Mesenchymal stem cell (in vitro differentiated cells and primary cell): ENCODE results near the gene CAND2.
A peak's percentile ranks its signal among the peaks of the same experiment; 100 is the strongest.

Experiments used
- DNase-seq: peaks from one replicate; pipeline ENCODE4 v3.0.0-alpha.2; 2013
- H2AFZ ChIP-seq: one replicate; pipeline ENCODE4 v1.6.1; 2013; ENCODE audit warnings: low read depth, mild to moderate bottlenecking, control low read depth, inconsistent platforms, low read length, moderate library complexity
- H2AK5ac ChIP-seq: 2 replicates; pipeline ENCODE4 v1.6.1; 2013; ENCODE audit warnings: low read length, moderate library complexity, mild to moderate bottlenecking, inconsistent platforms; ENCODE audit not compliant: severe bottlenecking
- H2BK120ac ChIP-seq: one replicate; pipeline ENCODE4 v1.6.1; 2013; ENCODE audit warnings: low read depth, mild to moderate bottlenecking, inconsistent platforms, low read length, moderate library complexity
- H2BK12ac ChIP-seq, 2 experiments: one replicate each; pipeline ENCODE4 v1.6.1; 2013; ENCODE audit warnings: inconsistent platforms in 2 of 2, low read length in 2 of 2, mild to moderate bottlenecking in 2 of 2, moderate library complexity in 2 of 2, control low read depth in 1 of 2
- H2BK15ac ChIP-seq: one replicate; pipeline ENCODE4 v1.6.1; 2013; ENCODE audit warnings: mild to moderate bottlenecking, low read depth, inconsistent platforms; ENCODE audit not compliant: poor library complexity, severe bottlenecking
- H2BK5ac ChIP-seq: 2 replicates; pipeline ENCODE4 v1.6.1; 2013; ENCODE audit warnings: low read depth, mild to moderate bottlenecking, low read length, control low read depth, inconsistent platforms; ENCODE audit not compliant: poor library complexity, severe bottlenecking
- H3K14ac ChIP-seq, 2 experiments: one replicate each; pipeline ENCODE4 v1.6.1; 2013; ENCODE audit warnings: inconsistent platforms in 2 of 2, low read length in 2 of 2, control low read depth in 1 of 2, mild to moderate bottlenecking in 1 of 2, moderate library complexity in 1 of 2
- H3K18ac ChIP-seq, 2 experiments: one replicate each; pipeline ENCODE4 v1.6.1; 2013; ENCODE audit warnings: inconsistent platforms in 2 of 2, low read length in 2 of 2, control low read depth in 1 of 2, low read depth in 1 of 2, mild to moderate bottlenecking in 1 of 2
- H3K23ac ChIP-seq, 2 experiments: one replicate each; pipeline ENCODE4 v1.6.1; 2013; ENCODE audit warnings: inconsistent platforms in 2 of 2, low read length in 2 of 2, mild to moderate bottlenecking in 2 of 2, moderate library complexity in 2 of 2, control low read depth in 1 of 2
- H3K27ac ChIP-seq: 2 replicates; pipeline ENCODE4 v1.5.1; 2013; ENCODE audit warnings: mild to moderate bottlenecking, moderate library complexity, low read length, control low read depth, inconsistent platforms; ENCODE audit not compliant: poor library complexity, severe bottlenecking
- H3K27me3 ChIP-seq, 2 experiments: 2 replicates each; pipeline versions ENCODE4 v1.6.1 to v1.7.0; 2013; ENCODE audit warnings: low read length in 2 of 2, mild to moderate bottlenecking in 2 of 2, moderate library complexity in 2 of 2, control low read depth in 1 of 2, inconsistent platforms in 1 of 2; ENCODE audit not compliant: control insufficient read depth in 1 of 2, insufficient read depth in 1 of 2
- H3K36me3 ChIP-seq, 2 experiments: 2 replicates each; pipeline versions ENCODE4 v1.6.1 to v1.7.0; 2013; ENCODE audit warnings: low read length in 2 of 2, control low read depth in 1 of 2, inconsistent platforms in 1 of 2, low read depth in 1 of 2, mild to moderate bottlenecking in 1 of 2; ENCODE audit not compliant: insufficient read depth in 2 of 2, control insufficient read depth in 1 of 2
- H3K4ac ChIP-seq, 2 experiments: one replicate each; pipeline ENCODE4 v1.6.1; 2013; ENCODE audit warnings: inconsistent platforms in 2 of 2, low read length in 2 of 2, mild to moderate bottlenecking in 2 of 2, moderate library complexity in 2 of 2, control low read depth in 1 of 2, low read depth in 1 of 2
- H3K4me1 ChIP-seq: 2 replicates; pipeline ENCODE4 v1.6.1; 2013; ENCODE audit warnings: low read depth, low read length, control low read depth; ENCODE audit not compliant: control insufficient read depth, insufficient read depth
- H3K4me2 ChIP-seq: 2 replicates; pipeline ENCODE4 v1.6.1; 2013; ENCODE audit warnings: low read length, mild to moderate bottlenecking, inconsistent platforms; ENCODE audit not compliant: poor library complexity, severe bottlenecking
- H3K4me3 ChIP-seq, 2 experiments: 2 replicates each; pipeline versions ENCODE4 v1.5.1 to v1.7.0; 2013; ENCODE audit warnings: low read length in 2 of 2, mild to moderate bottlenecking in 2 of 2, control low read depth in 1 of 2, low read depth in 1 of 2; ENCODE audit not compliant: insufficient read depth in 1 of 2
- H3K79me1 ChIP-seq: replicated peaks from 2 replicates; pipeline ENCODE4 v1.6.1; 2013; ENCODE audit warnings: mild to moderate bottlenecking, control low read depth, low read length, inconsistent platforms; ENCODE audit not compliant: poor library complexity, severe bottlenecking
- H3K9ac ChIP-seq: 2 replicates; pipeline ENCODE4 v1.7.0; 2013; ENCODE audit warnings: mild to moderate bottlenecking, low read length, moderate library complexity
- H3K9me3 ChIP-seq: 2 replicates; pipeline ENCODE4 v1.7.0; 2013; ENCODE audit warnings: mild to moderate bottlenecking, low read length; ENCODE audit not compliant: control insufficient read depth
- H4K8ac ChIP-seq: one replicate; pipeline ENCODE4 v1.6.1; 2013; ENCODE audit warnings: inconsistent platforms, mild to moderate bottlenecking, low read length, moderate library complexity
- H4K91ac ChIP-seq: one replicate; pipeline ENCODE4 v1.6.1; 2013; ENCODE audit warnings: mild to moderate bottlenecking, low read length, inconsistent platforms
- WGBS: methylation state at CpG from one replicate; pipeline ENCODE4 v1.1.7; 2013; ENCODE audit warnings: mixed read lengths; 5-methylcytosine and 5-hydroxymethylcytosine counted together

The CAND2 gene

GRCh38 chr3:12832350-12833221, 36.1 kb downstream of the CAND2 start:
- 98% methylated on average over 6 of the region's 7 CpGs for WGBS
- Histone ChIP-seq H3K36me3 (peaks cover 56 to 75% of the 10 kb centered on the region in 2 experiments), H3K4me3 (no peak overlapping the region), H2BK15ac (no peak overlapping the region), H2AK5ac (no peak overlapping the region), H3K27me3 (no peaks in the 10 kb centered on the region), H2BK12ac (no peak overlapping the region), H4K8ac (no peak overlapping the region), H2AFZ (no peak overlapping the region), H3K9me3 (no peaks in the 10 kb centered on the region), H3K79me1 (peaks cover 6% of the 10 kb centered on the region), H3K14ac (no peak overlapping the region), H3K9ac (no peak overlapping the region), H3K23ac (no peak overlapping the region), H4K91ac (no peak overlapping the region), H3K27ac (no peak overlapping the region), H3K4me2 (no peak overlapping the region), H2BK120ac (no peak overlapping the region), H3K4me1 (peaks cover 4% of the 10 kb centered on the region), H3K4ac (no peak overlapping the region), H3K18ac (no peak overlapping the region), H2BK5ac (no peak overlapping the region)
- DNase-seq = no peak

DNA sequence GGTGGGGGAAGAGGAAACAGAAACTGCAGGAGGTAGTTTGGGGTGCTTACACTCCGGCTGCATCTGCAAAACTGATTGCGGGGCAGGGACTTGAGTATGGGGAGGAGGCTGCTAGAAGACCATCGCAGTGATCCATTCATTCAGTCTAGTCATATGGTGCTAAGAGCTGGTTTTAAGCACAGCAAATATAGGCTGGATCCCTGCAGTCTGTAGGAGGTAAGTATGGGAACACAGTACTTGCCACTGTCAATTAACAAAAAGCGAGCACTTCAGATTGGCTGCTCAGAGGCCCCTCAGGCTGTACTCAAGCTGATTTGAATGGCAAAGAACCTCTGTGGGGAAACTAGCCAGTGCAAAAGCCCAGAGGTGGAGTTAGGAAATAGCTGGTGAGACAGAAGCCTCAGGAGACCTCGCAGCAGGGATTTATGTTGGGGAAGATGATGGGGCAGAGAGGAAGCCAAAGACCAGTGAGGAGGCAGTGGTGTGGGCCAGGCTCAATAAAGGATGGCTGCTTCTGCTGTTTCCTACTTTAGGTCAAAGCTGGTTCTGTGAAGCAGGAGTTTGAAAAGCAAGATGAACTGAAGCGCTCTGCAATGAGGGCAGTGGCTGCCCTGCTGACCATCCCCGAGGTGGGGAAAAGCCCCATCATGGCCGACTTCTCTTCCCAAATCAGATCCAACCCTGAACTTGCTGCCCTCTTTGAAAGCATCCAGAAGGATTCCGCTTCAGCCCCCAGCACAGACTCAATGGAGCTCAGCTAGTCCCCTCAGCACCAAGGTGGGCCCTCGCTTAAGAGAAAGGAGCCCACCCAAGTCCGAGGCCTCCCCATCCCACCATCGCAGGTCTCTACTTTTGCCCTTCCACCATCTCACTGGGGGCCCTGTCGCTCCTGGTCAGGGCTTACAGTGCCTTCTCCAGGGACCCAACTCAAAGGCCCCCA, 37.0 kb downstream of the CAND2 start:
- WGBS = 80% methylated on average over 11 of the region's 13 CpGs
- H2AK5ac ChIP-seq = no peak overlapping the region
- no peaks in the 10 kb centered on the region for H3K27me3 ChIP-seq
- no peak overlapping the region for H3K18ac ChIP-seq
- H3K27ac ChIP-seq = no peak overlapping the region
- no peak overlapping the region for H2BK12ac ChIP-seq
- no peak overlapping the region for H2BK120ac ChIP-seq
- no peak overlapping the region for H3K14ac ChIP-seq
- H4K8ac ChIP-seq = no peak overlapping the region
- H3K9ac ChIP-seq = peak overlapping the region; percentile 21
- no peak for DNase-seq
- no peak overlapping the region for H3K4ac ChIP-seq
- H3K4me2 ChIP-seq = no peak overlapping the region
- H3K36me3 ChIP-seq = peaks cover 65 to 84% of the 10 kb centered on the region in 2 experiments
- H2AFZ ChIP-seq = no peak overlapping the region
- H2BK15ac ChIP-seq = no peak overlapping the region
- H2BK5ac ChIP-seq = no peak overlapping the region
- peaks cover 6% of the 10 kb centered on the region for H3K79me1 ChIP-seq
- no peak overlapping the region for H3K4me3 ChIP-seq
- H3K23ac ChIP-seq = no peak overlapping the region
- no peak overlapping the region for H4K91ac ChIP-seq
- H3K4me1 ChIP-seq = peaks cover 10% of the 10 kb centered on the region
- no peaks in the 10 kb centered on the region for H3K9me3 ChIP-seq

- Histone ChIP-seq H2BK120ac (no peak overlapping the region), H3K14ac (no peak overlapping the region), H4K91ac (no peak overlapping the region), H3K4me3 (no peak overlapping the region), H3K9me3 (no peaks in the 10 kb centered on the region), H3K27ac (no peak overlapping the region), H3K23ac (no peak overlapping the region), H2BK12ac (no peak overlapping the region), H3K4ac (no peak overlapping the region), H4K8ac (no peak overlapping the region), H2AFZ (no peak overlapping the region), H2AK5ac (no peak overlapping the region), H3K4me1 (peaks cover 14% of the 10 kb centered on the region), H3K79me1 (peaks cover 6% of the 10 kb centered on the region), H3K4me2 (no peak overlapping the region), H3K9ac (peak overlapping the region; percentile 21), H3K18ac (no peak overlapping the region), H2BK5ac (no peak overlapping the region), H2BK15ac (no peak overlapping the region), H3K36me3 (peaks cover 71 to 98% of the 10 kb centered on the region in 2 experiments), H3K27me3 (no peaks in the 10 kb centered on the region)
- WGBS = 97% methylated on average over 5 of the region's 6 CpGs
- DNase-seq = no peak
These were observed 38.7 kb downstream of the CAND2 start for GRCh38 chr3:12835052-12835665.
